Measurements from ENCODE around the gene CCDC30. TPM values are rescaled to one million over a fixed set of nuclear protein-coding genes. Genes with fewer than 3 reads are reported as not detected.

The CCDC30 gene
- total and polyA plus RNA-seq, 2 experiments from 2014 or later, result 2.6 to 12.9 TPM

DNA sequence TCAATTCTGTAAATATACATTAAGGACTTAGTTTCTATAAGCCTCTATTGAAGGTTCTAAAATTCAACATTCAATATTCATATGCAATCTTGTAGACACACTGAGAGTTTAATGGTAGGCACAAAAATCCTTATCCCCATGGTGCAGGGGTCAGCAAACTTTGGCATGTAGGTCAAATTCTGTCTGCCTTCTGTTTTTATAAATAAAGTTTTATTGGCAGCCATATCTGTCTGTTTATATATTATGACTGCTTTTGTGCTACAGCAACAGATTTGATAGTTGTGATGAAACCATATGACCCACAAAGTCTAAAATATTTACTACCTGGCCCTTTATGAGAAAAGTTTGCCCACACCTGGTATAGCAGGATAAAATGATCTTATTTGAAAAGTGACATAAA is 104.0 kb downstream of the CCDC30 start:
- Histone ChIP-seq H3K4me1 (ENCODE audit: insufficient read depth) (no peaks in the 10 kb centered on the region), H3K9me2 (replicated peaks; ENCODE audit: insufficient read depth) (no peaks in the 10 kb centered on the region), H3K79me2 (no peaks in the 10 kb centered on the region), H3K9me3 (ENCODE audit: low read depth) (no peaks in the 10 kb centered on the region), H3K36me3 (replicated peaks; ENCODE audit: insufficient read depth, low read depth) (no peaks in the 10 kb centered on the region), H3K4me3 (no peak overlapping the region), H3K27ac (no peak overlapping the region), H4K20me1 (ENCODE audit: insufficient read depth, poor library complexity, severe bottlenecking) (no peaks in the 10 kb centered on the region), H2AFZ (no peak overlapping the region), H3K27me3 (no peaks in the 10 kb centered on the region), H3K4me2 (no peak overlapping the region)
- TF ChIP-seq EZH2phosphoT487 (IDR thresholded peaks at IDR 0.05; ENCODE audit: low read depth, severe bottlenecking, unreplicated experiment) (no peak), CTCF (IDR thresholded peaks at IDR 0.05; ENCODE audit: poor library complexity) (no peak), EZH2 (IDR thresholded peaks at IDR 0.05; ENCODE audit: borderline replicate concordance) (no peak)
- DNase-seq (ENCODE audit: low spot score), result no peak

DNA sequence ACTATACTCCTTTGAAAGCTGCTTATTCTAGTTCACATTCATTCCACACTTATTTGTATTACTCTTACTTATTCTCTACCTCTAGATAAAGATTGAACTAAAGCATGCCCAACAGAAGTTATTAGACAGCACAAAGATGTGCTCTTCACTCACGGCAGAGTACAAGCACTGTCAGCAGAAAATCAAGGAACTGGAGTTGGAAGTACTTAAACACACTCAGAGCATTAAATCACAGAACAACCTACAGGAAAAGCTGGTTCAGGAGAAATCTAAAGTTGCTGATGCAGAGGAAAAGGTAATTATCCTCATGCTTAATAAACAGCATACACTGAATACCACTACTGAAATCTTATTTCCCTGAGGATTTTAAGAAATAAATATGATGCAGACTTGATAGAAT is 113.8 kb downstream of the CCDC30 start:
- Histone ChIP-seq H2AFZ (no peak overlapping the region), H3K36me3 (replicated peaks; ENCODE audit: insufficient read depth, low read depth) (no peaks in the 10 kb centered on the region), H3K9me3 (ENCODE audit: low read depth) (no peaks in the 10 kb centered on the region), H3K4me1 (ENCODE audit: insufficient read depth) (no peaks in the 10 kb centered on the region), H3K4me2 (no peak overlapping the region), H3K4me3 (no peak overlapping the region), H3K79me2 (no peaks in the 10 kb centered on the region), H3K9me2 (replicated peaks; ENCODE audit: insufficient read depth) (no peaks in the 10 kb centered on the region), H4K20me1 (ENCODE audit: insufficient read depth, poor library complexity, severe bottlenecking) (no peaks in the 10 kb centered on the region), H3K27ac (no peak overlapping the region), H3K27me3 (no peaks in the 10 kb centered on the region)
- no peak for TF ChIP-seq EZH2phosphoT487 (IDR thresholded peaks at IDR 0.05; ENCODE audit: low read depth, severe bottlenecking, unreplicated experiment)
- 67% methylated on average over 1 of the region's 1 CpG for WGBS (ENCODE audit: low lambda C conversion rate, missing lambda C conversion rate)
- DNase-seq (ENCODE audit: low spot score), result no peak

DNA sequence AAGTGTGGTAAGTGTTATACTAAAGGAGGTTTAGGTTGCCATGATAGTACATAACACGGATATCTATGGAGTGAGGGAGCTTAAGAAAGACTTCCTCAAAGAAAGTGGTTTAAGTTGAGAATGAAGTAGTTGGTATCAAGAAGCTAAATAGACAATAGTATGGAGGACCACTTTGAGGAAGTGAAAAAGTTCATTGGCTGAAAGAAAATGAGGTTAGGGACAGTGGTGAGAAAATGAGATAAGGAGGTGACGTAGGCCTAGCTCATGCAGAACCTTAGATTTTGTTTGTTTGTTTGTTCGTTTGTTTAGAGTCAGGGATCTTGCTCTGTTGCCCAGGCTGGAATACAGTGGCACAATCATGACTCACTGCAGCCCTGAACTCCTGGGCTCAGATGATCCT is 122.9 kb downstream of the CCDC30 start:
- no peak overlapping the region for H3K27ac ChIP-seq
- TF ChIP-seq CTCF (IDR thresholded peaks at IDR 0.05; ENCODE audit: poor library complexity), result no peak
- no peak for TF ChIP-seq EZH2phosphoT487 (IDR thresholded peaks at IDR 0.05; ENCODE audit: low read depth, severe bottlenecking, unreplicated experiment)
- no peak for TF ChIP-seq EZH2 (IDR thresholded peaks at IDR 0.05; ENCODE audit: borderline replicate concordance)
- WGBS (ENCODE audit: low lambda C conversion rate, missing lambda C conversion rate), result 72% methylated on average over 3 of the region's 3 CpGs
- H3K36me3 ChIP-seq (replicated peaks; ENCODE audit: insufficient read depth, low read depth), result no peaks in the 10 kb centered on the region
- H3K4me3 ChIP-seq, result no peak overlapping the region
- no peaks in the 10 kb centered on the region for H3K27me3 ChIP-seq
- no peak overlapping the region for H2AFZ ChIP-seq
- no peak overlapping the region for H3K4me2 ChIP-seq
- peaks cover 9% of the 10 kb centered on the region for H3K9me3 ChIP-seq (ENCODE audit: low read depth)
- H4K20me1 ChIP-seq (ENCODE audit: insufficient read depth, poor library complexity, severe bottlenecking), result no peaks in the 10 kb centered on the region
- no peaks in the 10 kb centered on the region for H3K79me2 ChIP-seq
- no peaks in the 10 kb centered on the region for H3K4me1 ChIP-seq (ENCODE audit: insufficient read depth)
- no peak for DNase-seq (ENCODE audit: low spot score)
- H3K9me2 ChIP-seq (replicated peaks; ENCODE audit: insufficient read depth), result no peaks in the 10 kb centered on the region

GRCh38 chr1:42587753-42588152 is 124.7 kb downstream of the CCDC30 start:
- TF ChIP-seq CTCF (IDR thresholded peaks at IDR 0.05; ENCODE audit: poor library complexity) (no peak), EZH2 (IDR thresholded peaks at IDR 0.05; ENCODE audit: borderline replicate concordance) (no peak), EZH2phosphoT487 (IDR thresholded peaks at IDR 0.05; ENCODE audit: low read depth, severe bottlenecking, unreplicated experiment) (no peak)
- H2AFZ ChIP-seq, result no peak overlapping the region
- H3K79me2 ChIP-seq, result no peaks in the 10 kb centered on the region
- DNase-seq (ENCODE audit: low spot score), result no peak
- no peak overlapping the region for H3K4me3 ChIP-seq
- no peaks in the 10 kb centered on the region for H3K27me3 ChIP-seq
- no peak overlapping the region for H3K4me2 ChIP-seq
- H3K27ac ChIP-seq, result no peak overlapping the region
- H3K4me1 ChIP-seq (ENCODE audit: insufficient read depth), result no peaks in the 10 kb centered on the region
- WGBS (ENCODE audit: low lambda C conversion rate, missing lambda C conversion rate), result 93% methylated on average over 2 of the region's 2 CpGs
- peaks cover 9% of the 10 kb centered on the region for H3K9me3 ChIP-seq (ENCODE audit: low read depth)
- H3K9me2 ChIP-seq (replicated peaks; ENCODE audit: insufficient read depth), result no peaks in the 10 kb centered on the region
- no peaks in the 10 kb centered on the region for H3K36me3 ChIP-seq (replicated peaks; ENCODE audit: insufficient read depth, low read depth)
- H4K20me1 ChIP-seq (ENCODE audit: insufficient read depth, poor library complexity, severe bottlenecking), result no peaks in the 10 kb centered on the region

Data from hepatocyte (in vitro differentiated cells).